Measurements from ENCODE around the gene PACC1. TPM values are rescaled to one million over a fixed set of nuclear protein-coding genes. Genes with fewer than 3 reads are reported as not detected.
A peak's percentile ranks its signal among the peaks of the same experiment; 100 is the strongest.

PACC1 gene
- total RNA-seq, 1 experiment from 2014 or later = 17.8 TPM

- no peaks in the 10 kb centered on the region for H3K27me3 Mint-ChIP-seq (ENCODE audit: unreplicated experiment)
- no peak overlapping the region for H3K4me3 Mint-ChIP-seq (ENCODE audit: low read depth, unreplicated experiment)
- CTCF ChIA-PET = no interaction called here
- no peaks in the 10 kb centered on the region for H3K4me1 Mint-ChIP-seq (ENCODE audit: low read depth, unreplicated experiment)
- peaks cover 2% of the 10 kb centered on the region for H3K9me3 Mint-ChIP-seq (ENCODE audit: low read depth, unreplicated experiment)
- H3K27ac Mint-ChIP-seq (ENCODE audit: unreplicated experiment) = no peak overlapping the region
- no TSS peak for BruUV-seq (replicated peaks)
- TF ChIP-seq CTCF (IDR thresholded peaks at IDR 0.05; ENCODE audit: unreplicated experiment) = no peak
- intact Hi-C loops (cut with micrococcal nuclease; ENCODE audit: unreplicated experiment) = no loop called here
- H3K36me3 Mint-ChIP-seq (ENCODE audit: insufficient read depth, unreplicated experiment) = peaks cover 4% of the 10 kb centered on the region
- DNase-seq = no peak
Measured at GRCh38 chr1:212377644-212378043, 37.0 kb downstream of the PACC1 start.

DNA sequence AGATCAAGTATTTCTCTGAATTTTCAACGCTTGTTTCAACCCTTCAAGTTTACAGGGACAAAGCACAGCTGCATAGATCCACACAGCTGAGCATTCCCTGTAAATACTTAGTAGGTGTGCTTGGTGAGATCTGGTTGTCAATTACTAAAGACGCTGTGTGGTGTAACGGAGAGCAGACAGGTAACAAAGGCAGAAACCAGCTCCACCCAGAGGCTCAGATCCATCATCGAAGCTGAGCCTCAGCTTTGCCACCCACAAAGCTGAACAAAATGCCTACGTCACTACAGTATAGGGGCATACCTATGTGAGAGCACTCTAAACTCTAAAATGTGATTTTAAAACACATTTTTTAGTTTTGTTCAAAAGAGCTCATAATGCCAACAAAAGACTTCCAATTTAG is 38.7 kb downstream of the PACC1 start:
- H3K4me3 Mint-ChIP-seq (ENCODE audit: low read depth, unreplicated experiment) = no peak overlapping the region
- CTCF ChIA-PET = interaction anchor here (0.8 kb wide), 1 partner anchor 10 kb away, joined by 8 read pairs; no protein-coding TSS in a partner anchor
- peaks cover 2% of the 10 kb centered on the region for H3K9me3 Mint-ChIP-seq (ENCODE audit: low read depth, unreplicated experiment)
- no peak overlapping the region for H3K27ac Mint-ChIP-seq (ENCODE audit: unreplicated experiment)
- no TSS peak for BruUV-seq (replicated peaks)
- intact Hi-C loops (cut with micrococcal nuclease; ENCODE audit: unreplicated experiment) = no loop called here
- no peak for DNase-seq
- H3K4me1 Mint-ChIP-seq (ENCODE audit: low read depth, unreplicated experiment) = no peaks in the 10 kb centered on the region
- TF ChIP-seq CTCF (IDR thresholded peaks at IDR 0.05; ENCODE audit: unreplicated experiment) = no peak
- no peaks in the 10 kb centered on the region for H3K27me3 Mint-ChIP-seq (ENCODE audit: unreplicated experiment)
- H3K36me3 Mint-ChIP-seq (ENCODE audit: insufficient read depth, unreplicated experiment) = peaks cover 4% of the 10 kb centered on the region

DNA sequence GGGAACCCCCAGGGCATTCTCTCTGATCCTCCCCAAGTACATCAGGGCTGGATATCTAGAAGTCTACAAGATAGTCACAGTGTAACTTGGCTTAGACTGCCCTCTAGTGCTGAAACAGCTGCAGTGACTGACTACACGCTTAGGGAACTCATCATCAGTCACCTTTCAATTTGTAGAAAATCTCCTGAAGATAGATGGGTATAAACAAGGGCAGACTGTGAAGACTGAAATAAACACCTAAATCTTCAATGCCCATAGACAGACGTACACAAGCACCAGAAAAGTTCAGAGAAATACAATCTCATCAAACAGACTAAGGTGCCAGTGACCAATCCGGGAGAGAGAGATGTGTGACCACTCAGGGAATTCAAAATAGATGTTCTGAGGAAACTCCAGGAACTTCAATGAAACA is 46.6 kb downstream of the PACC1 start:
- no peak overlapping the region for H3K4me3 Mint-ChIP-seq (ENCODE audit: low read depth, unreplicated experiment)
- H3K9me3 Mint-ChIP-seq (ENCODE audit: low read depth, unreplicated experiment) = no peaks in the 10 kb centered on the region
- H3K4me1 Mint-ChIP-seq (ENCODE audit: low read depth, unreplicated experiment) = no peaks in the 10 kb centered on the region
- H3K27me3 Mint-ChIP-seq (ENCODE audit: unreplicated experiment) = no peaks in the 10 kb centered on the region
- no peak overlapping the region for H3K27ac Mint-ChIP-seq (ENCODE audit: unreplicated experiment)
- peak; percentile 86 for TF ChIP-seq CTCF (IDR thresholded peaks at IDR 0.05; ENCODE audit: unreplicated experiment)
- CTCF ChIA-PET = interaction anchor here (0.6 to 1.0 kb wide), 3 partner anchors 12 to 687 kb away, joined by 3 to 4 read pairs (median 3); no protein-coding TSS in a partner anchor
- peaks cover 14% of the 10 kb centered on the region for H3K36me3 Mint-ChIP-seq (ENCODE audit: insufficient read depth, unreplicated experiment)
- BruUV-seq (replicated peaks) = no TSS peak
- intact Hi-C loops (cut with micrococcal nuclease; ENCODE audit: unreplicated experiment) = loop anchor here (2.0 to 5.0 kb wide), 5 partner anchors 76 to 687 kb away; no protein-coding TSS in a partner anchor
- peak; percentile 66 for DNase-seq

DNA sequence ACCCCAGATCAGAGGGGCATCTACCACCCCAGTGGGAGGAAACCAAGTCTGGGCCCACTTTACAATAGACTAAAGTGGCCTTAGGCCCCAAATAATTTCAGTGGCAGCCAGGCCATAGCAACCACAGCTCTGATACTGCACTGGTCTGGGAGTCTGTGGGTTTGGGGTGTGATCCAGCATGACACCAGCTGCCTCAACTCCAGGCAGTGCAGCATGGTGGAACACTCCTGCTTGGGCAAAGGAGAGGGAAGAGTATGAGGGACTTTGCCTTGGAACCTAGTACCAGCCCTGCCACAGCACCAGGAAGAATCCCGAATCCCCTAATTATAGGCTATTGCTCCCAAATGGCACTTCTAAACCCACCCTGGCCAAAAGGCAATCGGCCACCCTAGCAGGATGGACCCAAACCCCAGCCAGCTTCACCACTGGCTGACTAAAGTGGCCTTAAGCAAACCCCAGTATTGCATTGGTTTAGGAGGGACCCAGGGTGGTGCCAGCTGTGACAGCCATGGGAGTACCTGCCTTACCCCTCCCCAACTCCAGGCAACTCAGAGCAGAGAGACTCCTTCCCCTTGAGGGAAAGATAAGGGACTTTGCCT is 47.1 kb downstream of the PACC1 start:
- H3K4me1 Mint-ChIP-seq (ENCODE audit: low read depth, unreplicated experiment) = no peaks in the 10 kb centered on the region
- TF ChIP-seq CTCF (IDR thresholded peaks at IDR 0.05; ENCODE audit: unreplicated experiment) = no peak
- no peaks in the 10 kb centered on the region for H3K9me3 Mint-ChIP-seq (ENCODE audit: low read depth, unreplicated experiment)
- H3K27me3 Mint-ChIP-seq (ENCODE audit: unreplicated experiment) = no peaks in the 10 kb centered on the region
- CTCF ChIA-PET = interaction anchor here (0.5 to 1.0 kb wide), 5 partner anchors 36 to 1749 kb away, joined by 3 to 4 read pairs (median 3); no protein-coding TSS in a partner anchor
- H3K4me3 Mint-ChIP-seq (ENCODE audit: low read depth, unreplicated experiment) = no peak overlapping the region
- no peak overlapping the region for H3K27ac Mint-ChIP-seq (ENCODE audit: unreplicated experiment)
- DNase-seq = no peak
- no TSS peak for BruUV-seq (replicated peaks)
- intact Hi-C loops (cut with micrococcal nuclease; ENCODE audit: unreplicated experiment) = loop anchor here (2.0 to 5.0 kb wide), 5 partner anchors 75 to 687 kb away; no protein-coding TSS in a partner anchor
- H3K36me3 Mint-ChIP-seq (ENCODE audit: insufficient read depth, unreplicated experiment) = peaks cover 14% of the 10 kb centered on the region
